NCI-H748 treated with DMSO at 0.1 percent for 48 hours (cell line): ENCODE results near the gene FRMD4B.
"Not testable (repeated sequence)": the region's sequence is repeated elsewhere in the genome, so short reads cannot be mapped to it uniquely, and the experiment has no call there.

Source experiments
- DNase-seq: peaks from one replicate; lab custom pipeline; 2025; lab: John Stamatoyannopoulos, UW

Gene FRMD4B

DNA sequence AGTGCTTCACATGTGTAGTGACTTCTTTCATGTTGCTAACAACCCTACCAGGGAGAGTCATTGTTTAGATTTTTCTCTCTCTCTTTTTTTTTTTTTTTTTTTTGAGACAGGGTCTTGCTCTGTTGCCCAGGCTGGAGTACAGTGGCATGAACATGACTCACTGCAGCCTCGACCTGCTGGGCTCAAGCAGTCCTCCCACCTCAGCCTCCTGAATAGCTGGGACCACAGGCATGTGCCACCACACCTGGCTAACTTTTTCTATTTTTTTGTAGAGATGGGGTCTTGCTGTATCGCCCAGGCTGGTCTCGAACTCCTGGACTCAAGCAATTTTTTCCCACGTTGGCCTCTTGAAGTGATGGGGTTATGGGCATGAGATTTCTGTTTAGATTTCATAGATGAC is 63.4 kb downstream of the FRMD4B start:
- not testable (repeated sequence) for DNase-seq

DNA sequence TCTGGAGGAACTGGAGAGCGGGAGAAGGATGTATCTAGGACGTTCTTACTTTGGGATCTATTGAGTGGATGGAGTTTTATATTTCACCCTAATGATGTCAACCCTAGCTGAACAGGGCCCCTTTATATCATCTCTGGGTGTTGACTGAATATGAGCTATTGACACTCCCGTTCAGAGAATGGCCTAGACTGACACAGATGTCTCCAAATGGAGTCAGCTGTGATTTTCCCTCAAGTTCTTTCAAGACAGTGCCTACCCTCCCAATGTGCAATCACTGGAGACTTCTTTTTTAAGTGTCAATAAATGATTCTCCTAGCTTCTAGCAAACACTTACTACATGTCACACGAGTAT is 63.8 kb downstream of the FRMD4B start:
- no peak for DNase-seq

GRCh38 chr3:69321301-69322157 is 64.4 kb downstream of the FRMD4B start:
- DNase-seq, result no peak

- DNase-seq, result no peak
Measured at GRCh38 chr3:69320871-69321271, 65.0 kb downstream of the FRMD4B start.

DNA sequence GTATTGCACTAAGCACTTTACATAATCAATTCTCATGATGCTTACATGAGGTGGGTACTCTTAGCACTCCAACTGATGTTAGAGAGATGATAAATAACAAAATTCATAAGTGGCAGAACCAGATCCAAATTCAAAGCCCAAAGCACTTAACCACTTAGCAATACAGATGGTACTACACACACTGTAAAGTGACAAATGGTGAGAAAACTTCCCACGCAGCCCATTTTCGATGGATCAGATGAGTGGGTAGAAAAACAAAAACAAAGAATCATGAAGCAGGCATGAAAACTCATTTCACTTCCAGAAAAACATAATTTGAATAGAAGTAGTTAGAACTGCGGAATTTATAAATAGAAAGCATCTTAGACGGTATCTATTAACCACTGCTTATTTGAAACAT is 66.2 kb downstream of the FRMD4B start:
- no peak for DNase-seq

- no peak for DNase-seq
Measured at GRCh38 chr3:69318410-69318809, 67.5 kb downstream of the FRMD4B start.

DNA sequence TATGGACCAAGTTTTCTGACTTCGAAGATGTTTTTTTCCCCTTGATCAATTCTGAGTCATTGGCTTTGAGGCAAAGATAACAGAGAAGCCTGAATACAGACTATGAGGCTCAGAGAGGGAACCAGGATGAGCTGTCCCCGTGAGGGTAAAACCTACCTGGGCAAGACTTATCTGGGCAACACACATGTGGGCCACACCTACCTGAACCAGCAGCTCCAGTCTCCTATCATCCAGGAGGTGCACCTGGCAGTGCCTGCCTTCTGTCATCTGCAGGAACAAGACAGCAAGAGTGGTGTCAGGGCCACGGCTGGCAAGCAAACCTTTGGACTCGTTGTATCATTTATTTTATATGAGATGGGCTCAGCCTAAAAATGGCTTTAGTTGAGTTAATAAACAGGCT is 72.6 kb downstream of the FRMD4B start:
- no peak for DNase-seq

GRCh38 chr3:69309814-69310213 is 76.1 kb downstream of the FRMD4B start:
- DNase-seq, result no peak

DNA sequence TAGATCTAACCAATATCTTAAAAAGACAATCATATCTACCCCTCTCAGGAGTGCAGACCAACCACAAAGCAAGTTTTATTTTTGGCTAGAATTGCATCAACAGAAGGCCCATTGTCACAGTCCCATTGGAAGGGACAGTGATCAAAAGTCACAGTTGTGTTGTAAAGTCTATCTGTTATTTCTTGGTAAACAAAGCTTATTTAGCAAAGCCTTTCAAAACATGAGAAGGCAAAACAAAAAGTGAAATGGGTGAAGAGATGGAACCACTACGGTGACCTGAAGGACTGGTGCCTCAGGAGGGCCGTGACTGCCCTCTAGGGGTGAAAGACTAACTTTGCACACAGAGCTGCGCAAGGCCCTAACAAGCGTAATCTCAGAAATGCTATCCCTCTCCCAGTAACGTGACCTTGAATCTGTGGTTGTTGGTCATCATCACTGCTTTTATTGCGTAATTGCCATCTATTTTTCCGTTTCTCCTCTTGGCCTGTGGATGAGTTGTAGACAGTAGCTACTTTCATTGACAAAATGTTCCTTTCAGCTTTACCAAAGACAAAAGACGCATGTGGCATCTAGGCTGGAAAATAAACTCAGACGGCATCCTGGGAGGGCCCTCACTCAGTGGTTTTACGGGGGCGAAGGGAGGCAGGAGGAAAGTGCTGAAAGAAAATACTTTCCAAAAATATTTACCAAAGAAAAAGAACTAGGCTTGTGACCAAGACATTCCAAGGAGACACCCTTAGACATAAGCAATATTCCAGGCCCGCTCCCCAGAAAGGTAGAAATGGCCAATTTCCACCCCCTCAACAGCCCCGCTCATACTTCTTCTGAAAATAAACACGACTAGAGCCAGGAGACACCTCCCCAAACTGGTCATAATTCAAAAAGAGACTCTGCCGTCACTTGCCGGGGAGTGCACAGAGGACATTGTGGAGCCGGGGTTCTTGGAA is 79.4 kb downstream of the FRMD4B start:
- peak; percentile 23 for DNase-seq

- DNase-seq, result no peak
Measured at GRCh38 chr3:69305011-69305410, 80.9 kb downstream of the FRMD4B start.

- no peak for DNase-seq
Measured at GRCh38 chr3:69304396-69304795, 81.5 kb downstream of the FRMD4B start.

DNA sequence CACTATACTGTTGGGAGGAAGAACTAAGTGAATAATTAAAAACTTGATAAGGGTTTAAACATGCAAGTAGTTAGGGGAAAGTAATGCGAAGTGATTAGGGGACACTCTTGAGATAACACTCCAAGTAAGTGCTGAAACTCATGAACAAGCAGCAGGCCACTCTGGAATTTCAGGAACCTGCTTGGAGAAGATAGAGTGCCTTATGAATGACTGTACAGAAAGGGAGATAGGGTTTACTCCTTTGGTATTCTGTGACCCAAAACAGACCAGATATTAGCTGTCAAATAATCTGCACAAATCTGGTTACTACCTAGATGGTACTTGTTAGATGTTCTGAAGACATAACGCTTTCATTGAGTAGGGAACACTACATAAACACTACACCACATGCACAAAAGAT is 85.6 kb downstream of the FRMD4B start:
- no peak for DNase-seq

DNA sequence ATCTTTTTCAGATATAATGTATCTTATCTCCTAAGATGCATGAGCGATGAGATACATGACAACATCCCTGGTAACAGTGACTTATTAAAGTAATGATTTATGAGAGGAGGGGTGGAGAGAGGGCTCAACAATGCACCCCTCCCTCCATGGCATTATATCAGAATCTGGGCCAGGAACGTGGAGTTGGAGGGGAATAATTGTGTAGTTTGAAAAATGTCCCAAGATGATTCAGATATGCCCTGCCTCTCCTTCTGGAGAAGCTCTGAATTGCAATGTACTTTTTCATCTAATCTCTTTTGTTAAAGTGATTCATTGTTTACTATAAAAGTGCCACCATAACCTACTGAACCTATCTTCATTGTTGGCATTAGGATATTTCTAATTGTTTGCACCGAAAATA is 86.5 kb downstream of the FRMD4B start:
- no peak for DNase-seq

DNA sequence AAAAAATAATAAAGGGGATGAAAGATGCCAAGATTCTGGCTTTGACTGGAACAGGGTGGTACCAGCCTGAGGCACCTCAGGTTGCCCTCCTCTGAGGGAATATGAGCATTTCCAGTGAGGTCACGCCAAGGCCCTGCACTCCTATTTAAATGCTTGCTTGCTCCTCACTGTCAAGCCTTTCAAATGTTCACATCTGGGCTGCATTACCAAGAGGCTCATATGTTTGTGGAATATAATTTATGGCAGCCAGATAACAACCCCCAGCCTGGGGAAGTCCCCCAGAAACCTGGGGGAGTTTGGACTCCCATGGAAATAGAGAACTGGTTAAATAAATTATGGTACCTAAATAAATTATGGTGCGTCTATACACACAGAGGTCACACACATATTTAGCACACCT is 88.4 kb downstream of the FRMD4B start:
- no peak for DNase-seq

GRCh38 chr3:69296995-69297394 is 88.9 kb downstream of the FRMD4B start:
- DNase-seq, result no peak

GRCh38 chr3:69294014-69294766 is 91.7 kb downstream of the FRMD4B start:
- no peak for DNase-seq

DNA sequence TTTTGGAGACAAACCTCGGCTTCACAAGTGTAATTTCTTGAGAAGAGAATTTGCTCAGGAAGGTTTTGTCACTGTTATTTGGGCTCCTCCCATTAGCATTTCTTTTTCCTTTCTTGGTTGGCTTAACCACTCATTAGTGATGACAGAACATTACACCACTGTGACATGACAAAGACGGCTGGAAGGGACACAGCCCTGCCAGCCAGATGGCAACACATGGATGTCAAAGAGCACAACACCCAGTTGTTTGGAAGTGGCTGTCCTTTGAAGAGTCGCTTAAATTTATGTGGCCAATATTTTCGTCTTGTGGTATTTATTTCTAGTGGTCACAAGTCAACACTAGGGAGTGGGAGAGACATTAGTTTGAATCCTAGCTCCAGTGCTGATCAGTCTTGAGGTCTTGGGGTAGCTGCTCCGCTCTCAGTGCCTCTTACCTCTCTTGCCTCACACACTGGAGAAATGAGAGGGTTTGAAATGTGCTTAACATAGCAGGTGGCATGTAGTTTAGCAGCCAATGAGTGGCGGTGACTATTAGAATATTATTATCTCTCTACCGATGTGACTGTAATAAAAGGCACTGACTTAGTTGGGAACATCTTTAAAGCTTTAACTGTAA is 92.8 kb downstream of the FRMD4B start:
- no peak for DNase-seq

DNA sequence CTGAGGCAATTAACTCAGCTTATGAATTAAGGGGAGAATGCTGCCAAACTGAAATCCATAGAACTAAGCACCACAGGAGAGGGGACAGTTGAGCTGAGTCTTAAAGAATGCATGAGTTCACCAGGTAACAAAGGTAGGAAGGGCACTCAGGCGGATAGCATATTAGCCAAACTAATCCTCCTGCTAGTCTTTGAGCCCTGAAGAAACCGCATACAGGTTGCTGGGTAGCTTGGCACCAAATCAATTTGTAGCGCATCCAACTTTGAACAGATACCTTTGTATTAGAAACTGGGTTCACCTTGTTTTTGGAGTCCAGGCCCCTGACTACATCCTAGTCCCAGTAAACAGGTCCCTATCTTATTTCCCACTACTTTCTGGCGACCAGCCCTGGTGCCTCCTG is 93.7 kb downstream of the FRMD4B start:
- DNase-seq, result no peak

DNA sequence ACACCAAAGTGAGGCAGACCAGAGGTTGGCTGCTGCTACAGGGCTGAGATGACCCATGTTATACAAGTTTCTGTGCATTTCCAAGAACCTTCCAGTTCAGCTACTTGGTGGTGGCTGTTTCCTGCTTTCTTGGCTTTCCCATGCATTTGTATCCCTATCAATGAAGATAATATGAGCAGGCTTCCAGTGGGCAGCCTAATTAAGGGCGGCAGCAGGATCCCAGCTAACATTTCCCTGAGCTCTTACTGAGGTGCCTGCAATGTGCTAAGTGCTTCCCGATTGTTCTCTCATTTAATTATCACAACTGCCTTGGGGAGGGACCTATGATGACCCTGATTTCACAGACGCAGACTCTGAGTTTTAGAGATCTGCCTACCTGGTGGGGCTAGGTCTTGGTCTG is 95.5 kb downstream of the FRMD4B start:
- DNase-seq, result no peak

DNA sequence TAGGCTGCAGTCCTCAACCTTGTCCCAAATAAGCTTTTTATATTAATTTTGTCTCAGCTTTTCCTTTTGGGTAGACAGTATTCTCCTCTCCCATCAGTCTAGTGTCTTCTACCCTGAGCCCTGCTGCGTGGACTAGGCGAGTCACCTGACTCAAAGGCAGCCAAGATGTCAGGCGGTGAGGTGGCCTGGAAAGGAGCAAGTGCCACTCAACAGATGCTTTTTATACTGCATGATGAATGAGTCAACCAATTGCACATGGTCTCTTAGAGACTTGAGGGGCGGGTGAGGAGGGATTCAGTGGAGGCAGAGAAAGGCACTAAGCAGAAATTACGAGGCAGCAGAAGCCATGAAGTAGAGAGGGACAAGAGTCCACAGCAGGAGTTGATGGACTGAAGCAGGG is 95.9 kb downstream of the FRMD4B start:
- no peak for DNase-seq

- peak; percentile 39 for DNase-seq
Measured at GRCh38 chr3:69288161-69288895, 97.6 kb downstream of the FRMD4B start.
